ENCODE measurements around the gene P2RY2. TPM values are rescaled to one million over a fixed set of nuclear protein-coding genes. Genes with fewer than 3 reads are reported as not detected.

P2RY2 gene
- total RNA-seq, 1 experiment from 2014 or later, result 2.9 TPM

DNA sequence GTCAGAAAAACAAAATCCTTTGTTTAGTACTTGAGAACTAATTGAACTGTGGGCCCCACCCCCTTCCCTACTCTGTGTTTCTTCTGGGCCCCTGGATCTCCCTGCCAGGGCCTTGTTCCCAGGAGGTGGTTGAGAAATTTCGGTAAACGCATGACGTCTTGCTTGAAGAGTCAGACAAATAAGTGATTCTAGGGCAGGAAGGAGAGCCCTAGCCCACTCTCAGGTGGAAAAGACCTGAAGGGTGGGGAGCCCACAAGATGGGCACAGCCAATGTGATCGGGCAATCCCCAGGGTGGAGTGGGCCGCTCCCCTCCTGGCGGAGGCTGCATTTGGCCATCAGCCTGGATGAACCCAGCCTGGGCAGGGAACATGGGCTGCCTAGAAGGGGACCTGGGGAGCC, 16.8 kb upstream of the P2RY2 start (continued):
- TF ChIP-seq SIN3A (IDR thresholded peaks at IDR 0.05; ENCODE audit: low read depth), result no peak
- TF ChIP-seq YY1 (IDR thresholded peaks at IDR 0.05; ENCODE audit: extremely low read depth, insufficient replicate concordance, low read depth, low read length), result no peak
- TF ChIP-seq EZH2phosphoT487 (IDR thresholded peaks at IDR 0.05; ENCODE audit: borderline replicate concordance), result no peak
- TF ChIP-seq, protein P1, sequence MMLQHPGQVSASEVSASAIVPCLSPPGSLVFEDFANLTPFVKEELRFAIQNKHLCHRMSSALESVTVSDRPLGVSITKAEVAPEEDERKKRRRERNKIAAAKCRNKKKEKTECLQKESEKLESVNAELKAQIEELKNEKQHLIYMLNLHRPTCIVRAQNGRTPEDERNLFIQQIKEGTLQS (IDR thresholded peaks at IDR 0.05), result no peak
- no peak for TF ChIP-seq ZFX (IDR thresholded peaks at IDR 0.05)
- TF ChIP-seq CEBPB (IDR thresholded peaks at IDR 0.05; ENCODE audit: low read depth), result no peak
- no peak for TF ChIP-seq TCF7L2 (IDR thresholded peaks at IDR 0.05; ENCODE audit: borderline replicate concordance, extremely low read depth, insufficient read depth, insufficient read length)
- no peak for TF ChIP-seq SRF (IDR thresholded peaks at IDR 0.05; ENCODE audit: low read depth)
- no peak for TF ChIP-seq SP1 (IDR thresholded peaks at IDR 0.05; ENCODE audit: low read depth)

DNA sequence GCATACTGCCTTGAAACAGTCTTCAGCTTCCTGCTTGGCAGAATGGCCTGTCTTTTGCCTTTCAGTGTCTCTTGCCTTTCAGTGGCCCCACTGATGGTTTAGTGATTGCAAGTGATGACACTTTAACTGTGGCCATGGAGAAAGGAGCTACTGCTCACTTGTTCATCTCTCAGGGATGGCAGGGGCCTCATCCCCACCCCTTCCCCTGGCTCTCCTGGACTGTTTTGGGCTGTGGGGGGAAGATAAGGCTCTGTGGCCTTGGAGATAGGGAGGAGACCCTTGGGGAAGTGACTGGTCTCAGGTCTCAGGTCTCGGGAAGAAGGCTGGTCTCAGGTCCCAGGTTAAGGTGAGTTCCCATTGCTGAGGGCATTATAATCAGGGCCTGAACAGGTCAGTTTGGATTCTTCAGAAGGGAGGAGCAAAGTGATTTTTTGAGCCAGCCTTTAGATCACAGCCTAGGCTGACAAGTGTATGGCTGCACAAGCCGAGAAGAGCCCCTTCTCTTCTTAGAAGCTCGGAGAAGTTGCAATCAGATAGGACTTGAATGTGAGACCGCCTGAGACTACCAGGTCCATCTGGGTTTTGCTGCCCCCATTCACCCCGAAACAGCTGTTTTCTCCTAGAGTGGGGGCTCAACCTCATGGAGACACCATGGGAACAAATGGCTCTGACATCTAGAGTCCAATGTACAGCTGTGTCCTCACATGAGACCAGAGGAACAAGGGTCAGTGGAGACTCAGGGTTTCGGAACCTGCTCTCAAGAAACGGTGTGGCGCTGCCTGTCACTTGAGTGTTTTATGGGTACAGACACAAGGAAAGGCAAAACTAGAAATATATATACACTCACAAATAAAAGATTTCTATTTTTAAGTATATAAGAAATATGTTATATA, 15.9 kb upstream of the P2RY2 start:
- no peaks in the 10 kb centered on the region for H3K27me3 ChIP-seq (ENCODE audit: insufficient read depth, low read length)
- no peaks in the 10 kb centered on the region for H3K36me3 ChIP-seq (ENCODE audit: control insufficient read depth in 1 of 2, insufficient read depth in 2 of 2, low read length in 2 of 2)
- no peaks in the 10 kb centered on the region for H4K20me1 ChIP-seq (ENCODE audit: insufficient read depth)
- intact Hi-C loops (cut with micrococcal nuclease), result no loop called here
- H3K9me3 ChIP-seq (ENCODE audit: control insufficient read depth in 1 of 2, insufficient read depth in 1 of 2, low read depth in 1 of 2, low read length in 2 of 2), result no peaks in the 10 kb centered on the region
- H2AFZ ChIP-seq (ENCODE audit: low read depth, low read length, poor library complexity, severe bottlenecking), result no peak overlapping the region
- TF ChIP-seq JUND (IDR thresholded peaks at IDR 0.05) (no peak), TCF7L2 (IDR thresholded peaks at IDR 0.05; ENCODE audit: borderline replicate concordance, extremely low read depth, insufficient read depth, insufficient read length) (no peak), EGR1 (IDR thresholded peaks at IDR 0.05; ENCODE audit: low read depth) (no peak), SIN3A (IDR thresholded peaks at IDR 0.05; ENCODE audit: low read depth) (no peak), RAD21 (IDR thresholded peaks at IDR 0.05; ENCODE audit: low read depth) (no peak)
- TF ChIP-seq, protein P2, sequence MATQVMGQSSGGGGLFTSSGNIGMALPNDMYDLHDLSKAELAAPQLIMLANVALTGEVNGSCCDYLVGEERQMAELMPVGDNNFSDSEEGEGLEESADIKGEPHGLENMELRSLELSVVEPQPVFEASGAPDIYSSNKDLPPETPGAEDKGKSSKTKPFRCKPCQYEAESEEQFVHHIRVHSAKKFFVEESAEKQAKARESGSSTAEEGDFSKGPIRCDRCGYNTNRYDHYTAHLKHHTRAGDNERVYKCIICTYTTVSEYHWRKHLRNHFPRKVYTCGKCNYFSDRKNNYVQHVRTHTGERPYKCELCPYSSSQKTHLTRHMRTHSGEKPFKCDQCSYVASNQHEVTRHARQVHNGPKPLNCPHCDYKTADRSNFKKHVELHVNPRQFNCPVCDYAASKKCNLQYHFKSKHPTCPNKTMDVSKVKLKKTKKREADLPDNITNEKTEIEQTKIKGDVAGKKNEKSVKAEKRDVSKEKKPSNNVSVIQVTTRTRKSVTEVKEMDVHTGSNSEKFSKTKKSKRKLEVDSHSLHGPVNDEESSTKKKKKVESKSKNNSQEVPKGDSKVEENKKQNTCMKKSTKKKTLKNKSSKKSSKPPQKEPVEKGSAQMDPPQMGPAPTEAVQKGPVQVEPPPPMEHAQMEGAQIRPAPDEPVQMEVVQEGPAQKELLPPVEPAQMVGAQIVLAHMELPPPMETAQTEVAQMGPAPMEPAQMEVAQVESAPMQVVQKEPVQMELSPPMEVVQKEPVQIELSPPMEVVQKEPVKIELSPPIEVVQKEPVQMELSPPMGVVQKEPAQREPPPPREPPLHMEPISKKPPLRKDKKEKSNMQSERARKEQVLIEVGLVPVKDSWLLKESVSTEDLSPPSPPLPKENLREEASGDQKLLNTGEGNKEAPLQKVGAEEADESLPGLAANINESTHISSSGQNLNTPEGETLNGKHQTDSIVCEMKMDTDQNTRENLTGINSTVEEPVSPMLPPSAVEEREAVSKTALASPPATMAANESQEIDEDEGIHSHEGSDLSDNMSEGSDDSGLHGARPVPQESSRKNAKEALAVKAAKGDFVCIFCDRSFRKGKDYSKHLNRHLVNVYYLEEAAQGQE (IDR thresholded peaks at IDR 0.05; ENCODE audit: low read depth), result no peak
- no peaks in the 10 kb centered on the region for H3K9me2 ChIP-seq (ENCODE audit: insufficient read depth)
- no peak overlapping the region for H3K9ac ChIP-seq (ENCODE audit: low read length)
- RAD21 ChIA-PET (ENCODE audit: low non-redundant PET in 1 of 2, low total read pairs in 2 of 2, uncharacterized antibody in 2 of 2, unreplicated experiment in 2 of 2), result no interaction called here
- H3K4me3 ChIP-seq (replicated peaks in 1 of 2; ENCODE audit: low read depth in 1 of 2, low read length in 2 of 2), result no peak overlapping the region
- POLR2A ChIA-PET, result no interaction called here
- no peaks in the 10 kb centered on the region for H3K79me2 ChIP-seq (ENCODE audit: insufficient read depth, low read length)
- H3K4me2 ChIP-seq (ENCODE audit: low read length), result no peak overlapping the region
- BruUV-seq (replicated peaks), result no TSS peak
- no peak for ATAC-seq
- no peak for DNase-seq (ENCODE audit: low read depth, low spot score)
- CTCF ChIA-PET, result no interaction called here
- H3K4me1 ChIP-seq (ENCODE audit: control insufficient read depth in 1 of 2, insufficient read depth in 2 of 2, low read length in 2 of 2), result peaks cover 13 to 24% of the 10 kb centered on the region in 2 experiments
- no peak overlapping the region for H3K27ac ChIP-seq (ENCODE audit: low read depth, low read length)

All from HCT116 (cell line).